ENCODE data around the gene CHD2.
"Not testable (repeated sequence)": the region's sequence is repeated elsewhere in the genome, so short reads cannot be mapped to it uniquely, and the experiment has no call there.

The CHD2 gene

DNA sequence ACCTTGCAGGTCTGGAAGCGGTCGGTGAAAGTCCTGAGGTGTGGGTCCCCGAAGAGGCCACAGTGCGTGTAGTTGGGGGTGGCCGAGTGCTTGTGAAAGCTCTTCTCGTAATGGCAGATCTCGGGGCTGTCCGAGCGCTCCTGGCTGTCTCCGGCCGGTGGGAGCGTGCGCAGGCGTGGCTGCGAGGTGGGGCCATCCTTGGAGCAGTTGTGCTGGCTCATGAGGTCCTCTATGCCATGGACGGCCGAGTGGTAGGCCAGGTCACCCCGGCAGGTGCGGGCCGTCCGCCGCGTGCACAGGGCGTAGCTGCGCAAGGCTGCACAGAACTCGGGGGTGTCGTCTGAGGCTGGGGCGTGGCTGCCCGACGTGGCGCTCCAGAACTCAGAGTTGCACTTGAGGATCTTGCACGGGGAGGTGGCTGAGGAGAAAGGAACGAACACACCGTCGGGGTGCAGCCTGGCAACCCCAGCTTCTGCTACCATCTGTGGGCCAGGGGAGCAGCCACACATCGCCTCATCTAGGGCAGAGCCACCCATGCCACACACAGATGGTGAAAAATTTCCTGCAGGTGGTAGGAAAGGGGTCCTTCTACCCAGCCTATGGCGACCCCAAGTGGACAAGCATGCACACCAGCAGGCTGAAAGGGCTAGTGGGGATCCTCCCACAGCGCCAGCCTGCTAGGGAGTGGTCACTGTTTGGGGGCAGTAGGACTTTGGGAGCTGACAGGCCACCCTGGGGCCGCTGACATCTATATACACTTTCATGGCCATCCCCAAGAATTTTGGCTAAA lies 152.2 kb downstream of the CHD2 start:
- DNase-seq: no peak

DNA sequence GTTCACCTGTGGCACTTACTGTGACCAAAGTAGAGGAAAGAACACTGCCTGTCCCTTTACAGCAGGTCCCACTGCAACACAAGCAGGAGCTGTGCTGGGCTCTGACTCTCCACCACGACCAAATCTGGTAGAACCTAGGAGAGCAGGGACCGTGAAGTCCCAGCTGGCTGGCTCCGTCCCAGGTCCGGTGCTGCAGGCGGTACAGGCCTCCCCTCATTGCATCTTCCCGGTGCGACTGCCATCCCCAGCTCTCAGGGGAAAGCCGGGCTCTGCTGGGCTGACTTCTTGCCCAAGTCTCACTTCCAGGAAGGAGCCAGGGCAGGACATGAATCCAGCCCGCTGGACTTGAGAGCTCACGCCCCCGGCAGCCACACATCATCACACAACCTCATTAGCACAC lies 155.1 kb downstream of the CHD2 start:
- no peak for DNase-seq

DNA sequence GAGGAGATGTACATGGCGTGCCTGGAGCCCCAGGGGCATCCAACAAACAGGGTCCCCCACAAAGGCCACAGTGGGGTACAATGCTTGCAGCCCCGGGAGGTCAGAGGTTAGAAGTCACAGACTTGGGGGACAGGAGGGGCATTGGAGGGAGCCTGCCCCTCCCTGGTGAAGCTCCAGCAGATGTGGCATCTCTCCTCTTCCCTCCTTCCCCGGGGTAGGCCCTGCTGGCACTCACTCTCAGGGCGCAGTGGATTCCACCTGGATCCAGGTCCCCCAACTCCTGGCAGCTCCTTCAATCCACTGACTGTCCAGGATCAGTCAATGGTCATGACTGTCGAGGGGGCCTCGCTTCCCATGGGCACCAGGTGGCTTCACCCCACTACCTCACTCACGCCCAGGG lies 156.7 kb downstream of the CHD2 start:
- DNase-seq: no peak

DNA sequence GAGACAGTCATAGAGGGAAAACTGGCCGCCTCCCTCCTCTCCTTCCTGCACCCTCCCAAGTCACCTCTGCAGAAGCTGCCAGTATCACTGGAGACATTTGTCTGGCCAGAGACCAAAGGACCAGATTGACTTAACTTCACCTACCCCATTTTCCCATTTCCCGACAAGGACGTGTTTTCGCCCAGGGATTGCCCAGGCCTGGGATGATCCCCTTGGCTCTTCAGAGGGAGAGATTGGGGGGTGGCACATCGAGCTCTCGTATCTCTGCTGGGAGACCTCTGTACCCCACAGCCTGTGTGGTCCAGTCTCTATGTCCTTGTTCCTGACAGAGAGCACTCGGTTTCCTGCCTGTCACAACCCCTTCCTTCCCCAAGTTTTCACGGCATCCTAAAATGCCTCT lies 157.5 kb downstream of the CHD2 start:
- DNase-seq: no peak

DNA sequence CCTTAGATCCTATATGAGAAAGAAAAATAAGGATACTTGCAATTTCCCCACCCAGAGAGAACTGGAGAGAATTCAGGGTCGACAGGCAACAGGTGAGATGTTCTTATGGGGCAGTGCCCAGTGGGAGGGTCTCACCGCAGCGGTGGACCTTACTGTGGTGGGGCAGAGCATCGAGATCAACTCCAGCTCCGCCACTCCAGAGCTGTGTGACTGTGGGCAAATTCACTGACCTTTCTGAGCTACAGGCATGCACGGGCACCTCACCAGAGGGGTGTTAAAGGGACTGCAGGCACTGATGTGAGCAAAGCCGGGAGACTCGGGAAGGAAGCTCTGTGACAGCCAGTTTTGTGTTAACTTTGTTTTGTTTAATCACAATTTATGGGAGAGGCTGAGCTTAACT lies 158.0 kb downstream of the CHD2 start:
- no peak for DNase-seq

DNA sequence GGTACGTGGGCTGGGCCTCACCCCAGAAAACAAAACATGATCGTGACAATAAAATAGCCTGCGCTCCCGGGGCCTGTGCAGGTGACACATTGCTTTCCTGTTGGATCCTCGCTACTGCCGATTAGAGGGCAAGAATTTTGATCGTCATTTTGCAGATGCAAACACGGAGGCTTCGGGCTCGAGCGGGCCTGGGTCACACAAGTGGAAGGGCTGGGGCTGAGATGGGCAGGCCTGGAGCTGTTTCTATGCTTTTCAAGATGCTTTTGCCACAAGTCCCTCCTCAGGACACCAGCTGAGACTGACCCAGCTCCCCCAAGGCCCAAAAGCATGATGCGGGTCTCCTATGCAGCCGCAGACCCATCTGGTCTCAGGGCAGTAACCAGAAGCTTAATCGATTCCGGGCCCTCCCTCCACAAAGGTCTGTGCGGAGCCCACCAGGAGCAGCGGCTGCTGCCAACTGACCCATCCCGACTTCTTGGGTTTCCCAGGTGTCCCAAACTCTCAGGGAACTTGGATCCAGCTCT lies 158.8 kb downstream of the CHD2 start:
- no peak for DNase-seq

DNA sequence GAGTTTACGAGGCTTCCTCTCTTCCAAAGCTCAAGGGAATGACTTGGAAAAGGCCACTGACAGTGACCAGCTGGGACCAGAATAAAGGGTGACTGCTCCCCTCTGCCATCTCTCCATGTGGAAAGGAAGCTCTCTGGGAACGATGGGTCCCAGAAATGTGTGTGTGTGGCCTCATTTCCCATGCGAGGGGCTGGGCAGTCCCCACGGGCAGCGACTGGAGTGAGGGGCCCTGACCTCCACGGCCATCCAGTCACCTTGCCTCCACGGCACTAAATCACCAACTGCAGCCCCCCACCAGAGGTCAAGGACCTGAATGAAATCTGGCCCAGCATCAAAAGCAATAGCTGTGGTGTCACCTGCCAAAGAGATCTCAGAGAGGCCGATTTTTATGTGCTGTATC lies 159.3 kb downstream of the CHD2 start:
- DNase-seq: no peak

DNA sequence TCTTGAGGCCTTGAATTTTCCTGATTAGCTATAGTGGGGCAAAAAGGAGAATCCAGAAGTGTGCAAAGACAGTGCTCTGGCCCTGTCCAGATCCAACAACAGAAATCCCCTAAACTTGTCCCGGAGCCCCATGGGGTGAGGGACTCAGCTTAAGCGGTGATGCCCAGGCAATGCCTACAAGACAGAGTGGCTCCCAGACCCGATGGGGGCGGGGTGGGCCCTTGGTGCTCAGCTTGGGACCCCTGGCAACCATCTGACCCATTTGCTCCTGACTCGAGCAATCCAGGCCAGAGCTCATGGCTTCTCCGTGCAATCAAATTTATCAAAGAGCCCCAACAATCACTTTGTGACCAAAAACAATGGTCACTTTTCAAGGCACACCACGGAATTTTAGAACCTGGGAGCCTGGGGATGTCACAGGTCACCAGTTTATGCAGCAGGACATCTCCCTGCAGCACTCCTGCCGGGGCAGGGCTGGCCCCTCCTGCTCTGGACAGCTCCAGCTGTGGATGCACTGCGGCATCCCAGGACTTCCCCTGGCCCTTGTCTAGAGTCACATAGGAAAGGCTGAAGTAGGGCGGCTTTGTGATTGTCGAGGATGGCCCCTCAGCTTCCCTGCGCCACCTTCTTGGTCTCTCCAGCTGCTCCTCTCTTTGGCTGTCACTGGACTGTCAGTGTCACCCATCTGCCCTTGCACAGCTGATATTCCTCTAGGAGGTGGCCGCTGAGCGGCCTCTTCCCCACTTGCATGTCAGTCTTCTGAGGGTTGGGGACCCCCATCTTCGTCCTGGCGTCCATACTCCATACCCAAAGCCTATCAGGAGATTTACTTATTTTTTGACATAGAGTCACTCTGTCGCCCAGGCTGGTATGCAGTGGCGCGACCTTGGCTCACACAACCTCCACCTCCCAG lies 160.5 kb downstream of the CHD2 start:
- DNase-seq: peak; percentile 45

DNA sequence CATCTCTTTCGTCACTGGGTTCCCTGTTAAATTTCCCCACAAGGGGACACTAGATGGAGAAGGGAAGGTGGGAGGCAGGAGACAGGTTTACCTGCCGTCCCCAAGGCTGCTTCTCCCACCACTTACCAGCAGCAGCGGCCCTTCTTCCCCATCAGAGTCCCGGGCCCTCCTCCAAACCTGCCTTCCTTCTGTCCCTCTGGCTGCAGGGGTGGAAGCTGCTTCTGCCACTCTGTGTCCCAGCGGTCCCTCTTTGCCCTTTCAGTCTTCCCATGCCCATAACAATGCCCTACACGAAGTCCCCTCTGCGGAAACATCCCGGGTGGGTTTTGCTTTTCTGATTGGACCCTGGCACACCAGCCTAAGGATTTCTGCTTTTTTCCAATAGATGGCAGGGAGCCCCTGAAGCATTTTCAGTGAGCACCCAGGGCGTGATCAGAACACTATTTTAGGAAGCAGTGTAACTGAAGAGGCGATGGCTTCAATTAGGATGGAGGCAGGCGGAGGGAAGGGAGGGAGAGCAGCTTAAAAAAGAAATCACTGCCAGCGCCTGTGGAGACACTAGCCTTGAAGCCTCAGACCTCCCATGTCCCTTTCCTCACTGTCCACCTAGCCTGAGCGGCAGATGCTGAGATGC lies 162.6 kb downstream of the CHD2 start:
- not testable (repeated sequence) for DNase-seq

DNA sequence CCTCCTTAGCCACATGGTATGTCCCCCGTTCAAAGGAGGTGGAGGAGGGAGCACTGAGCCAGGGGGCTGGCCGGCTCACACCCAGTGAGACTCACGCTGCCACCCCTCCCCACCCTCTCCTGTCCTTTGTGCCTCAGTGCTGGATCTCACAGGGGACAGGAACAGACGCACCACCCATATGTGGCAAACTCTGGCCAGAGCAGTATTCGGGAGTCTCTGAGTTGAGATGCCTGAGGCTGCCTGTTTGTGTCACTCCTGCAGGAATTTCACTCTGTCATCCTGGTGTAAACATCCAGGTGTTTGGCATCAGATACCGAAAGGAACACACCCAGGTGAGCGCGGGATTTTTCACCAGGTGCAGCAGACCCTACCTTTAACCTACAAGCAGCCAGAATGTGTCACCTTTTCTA lies 163.1 kb downstream of the CHD2 start:
- DNase-seq: no peak

DNA sequence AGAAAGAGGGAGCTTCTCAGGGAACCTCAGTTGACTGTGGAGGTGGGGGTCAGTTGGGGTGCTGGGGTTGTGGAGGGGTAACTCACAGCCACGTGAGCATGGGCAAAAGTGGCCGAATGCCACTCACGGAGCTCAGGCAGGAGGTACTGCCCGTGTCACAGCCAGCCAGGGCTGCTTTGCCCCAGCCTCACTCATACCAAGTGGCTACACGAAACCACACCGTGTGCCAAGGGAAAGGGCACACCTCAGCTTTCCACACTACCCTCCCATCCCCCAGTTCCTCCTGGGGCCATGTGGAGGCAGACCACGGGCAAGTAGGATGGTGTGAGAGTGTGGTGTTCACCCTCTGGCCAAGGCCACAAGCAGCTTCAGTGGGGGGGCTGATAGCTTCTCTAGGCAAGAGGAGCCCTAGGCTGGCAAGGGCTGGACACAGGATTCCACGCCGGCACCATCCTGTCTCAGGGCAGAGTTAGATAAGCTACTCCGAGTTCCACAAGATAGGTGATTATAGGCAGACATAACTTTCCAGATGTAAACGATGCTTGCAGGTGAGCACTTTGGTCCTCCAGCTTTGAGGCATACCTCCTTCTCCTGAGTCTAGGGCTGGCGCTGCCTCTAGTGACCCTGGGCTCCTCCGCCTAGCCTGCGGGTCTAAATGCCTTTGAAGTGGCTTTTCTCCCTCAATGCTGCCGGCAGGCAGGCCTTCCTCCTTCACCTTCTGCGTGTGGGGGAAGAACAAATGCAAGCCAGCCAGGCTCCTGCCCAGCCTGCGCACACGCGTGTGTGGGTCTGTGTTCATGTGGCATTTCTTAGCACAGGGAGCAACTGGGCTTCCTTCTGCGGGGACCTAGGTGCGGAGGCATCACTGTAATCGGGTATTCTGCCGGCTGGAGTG lies 163.9 kb downstream of the CHD2 start:
- no peak for DNase-seq

DNA sequence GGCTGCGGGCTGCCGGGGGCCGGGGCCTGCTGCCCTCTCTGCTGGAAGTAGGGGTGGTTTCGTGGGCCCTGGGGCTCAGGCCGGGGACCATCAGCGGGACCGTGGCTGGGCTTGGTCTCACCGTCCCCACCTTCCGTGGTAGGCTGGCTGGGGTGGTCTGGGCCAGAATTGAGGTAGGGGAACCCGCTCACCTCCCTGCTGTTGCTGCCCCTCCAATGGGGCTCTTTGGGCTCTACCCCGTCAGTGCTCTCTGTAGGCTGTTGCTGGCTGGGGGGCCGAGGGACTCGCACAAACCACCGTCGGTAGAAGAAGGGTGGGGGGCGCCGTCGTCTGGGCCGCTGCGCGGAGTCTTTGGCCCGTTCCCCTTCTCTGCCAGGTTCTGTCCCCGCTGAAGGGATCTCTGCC lies 165.5 kb downstream of the CHD2 start:
- no peak for DNase-seq

DNA sequence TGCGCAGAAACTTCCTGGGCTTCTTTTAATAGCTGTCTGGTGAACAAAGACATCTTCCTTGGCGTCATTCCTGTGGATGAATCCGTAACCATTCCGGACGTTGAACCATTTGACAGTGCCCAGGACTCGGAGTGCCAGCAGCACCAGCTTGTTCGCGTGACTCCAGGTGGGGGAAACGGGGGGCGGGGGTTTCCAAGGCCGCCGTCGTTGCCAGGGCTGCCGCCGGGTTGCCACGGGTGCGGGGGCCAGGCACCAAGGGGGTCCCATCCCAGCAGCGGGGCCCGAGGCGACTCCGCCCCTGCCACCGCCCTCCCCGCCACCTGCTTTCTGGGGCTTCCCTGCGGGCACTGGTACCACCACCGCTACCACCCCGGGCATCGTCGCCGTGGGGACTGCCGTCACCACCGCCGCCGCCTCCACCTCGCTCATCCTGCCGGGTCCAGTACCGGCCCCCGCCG lies 166.1 kb downstream of the CHD2 start:
- DNase-seq: no peak

DNA sequence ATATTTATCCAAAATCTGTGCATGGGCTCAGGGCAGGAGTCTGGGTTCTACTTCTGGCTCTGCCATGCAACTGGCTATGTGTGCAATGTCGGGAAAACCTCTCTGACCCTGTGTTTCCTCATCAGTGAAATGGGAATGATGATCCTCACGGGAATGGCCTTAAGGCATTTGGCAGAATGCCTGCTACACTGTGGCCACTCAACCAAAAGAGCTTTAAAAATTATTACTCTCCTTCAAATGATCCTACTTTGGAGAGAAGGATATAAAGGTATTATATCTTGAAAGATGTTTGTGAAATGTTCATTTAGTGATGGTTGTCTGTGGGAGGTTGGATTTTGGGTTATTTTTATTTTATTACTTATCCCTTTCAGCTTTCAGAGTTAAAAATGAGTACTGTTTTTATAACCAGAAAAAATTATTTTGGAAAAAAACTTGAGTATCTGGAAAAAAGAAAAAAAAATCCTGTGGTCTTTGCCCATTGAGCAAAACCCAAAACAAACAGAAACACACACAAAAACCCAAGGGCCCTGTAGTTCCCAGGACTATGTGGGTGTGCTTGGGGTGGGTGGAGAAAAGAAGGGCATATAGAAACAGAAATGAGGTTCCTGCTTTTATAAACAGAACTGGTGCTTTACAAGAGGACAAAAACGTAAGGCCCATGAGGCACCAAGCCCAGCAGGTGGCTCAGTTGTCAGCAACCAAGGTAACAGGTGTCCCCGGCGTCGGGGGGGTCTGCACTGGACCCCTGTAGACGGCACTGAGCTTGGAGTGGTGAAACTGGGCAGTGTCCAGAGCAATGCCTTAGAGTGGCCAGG lies 166.9 kb downstream of the CHD2 start:
- DNase-seq: no peak

DNA sequence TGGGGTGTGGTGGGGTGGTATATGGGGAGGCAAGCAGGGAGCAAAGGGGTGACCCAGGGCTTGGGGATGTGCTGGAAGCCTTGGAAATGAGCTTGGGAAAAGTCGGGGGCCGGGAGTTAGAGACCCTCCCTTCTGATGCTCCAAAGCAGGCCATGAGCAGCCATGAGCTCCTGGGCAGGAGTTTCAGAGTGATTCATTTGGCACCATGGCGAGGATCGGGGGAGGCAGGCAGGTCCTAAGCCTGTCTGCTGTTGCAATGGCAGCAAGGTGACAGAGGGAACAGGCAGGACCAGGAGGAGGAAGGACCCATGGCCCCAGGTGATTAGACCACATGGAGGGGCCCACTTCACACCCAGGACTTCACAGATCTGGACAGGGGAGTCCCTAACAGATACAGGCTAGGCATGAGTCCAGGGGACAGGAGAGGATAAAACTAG lies 167.5 kb downstream of the CHD2 start:
- DNase-seq: no peak

DNA sequence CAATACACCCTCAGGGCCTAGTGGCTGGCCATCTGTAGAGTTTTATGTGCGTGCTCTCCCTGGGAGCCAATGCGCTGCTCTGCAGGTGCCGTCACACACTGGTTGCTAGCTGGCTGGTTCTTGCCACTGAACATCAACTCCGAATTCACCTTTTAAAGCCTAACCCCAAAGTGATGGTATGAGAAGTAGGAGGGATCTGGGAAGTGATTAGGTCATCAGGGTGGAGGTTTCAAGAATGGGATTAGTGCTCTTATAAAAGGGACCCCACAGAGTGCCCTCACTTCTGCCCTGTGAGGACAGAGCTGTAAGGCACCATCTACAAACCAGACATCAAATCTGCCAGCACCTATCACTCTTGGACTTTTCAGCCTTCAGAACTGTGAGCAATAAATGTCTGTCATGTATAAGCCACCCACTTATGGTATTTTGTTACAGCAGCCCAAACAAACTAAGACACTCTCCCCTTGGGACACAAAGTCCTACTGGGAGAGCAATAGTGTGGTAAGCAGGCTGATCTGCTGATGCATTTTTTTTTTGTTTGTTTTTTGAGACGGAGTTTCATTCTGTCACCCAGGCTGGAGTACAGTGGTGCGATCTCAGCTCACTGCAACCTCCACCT lies 168.6 kb downstream of the CHD2 start:
- DNase-seq: no peak

DNA sequence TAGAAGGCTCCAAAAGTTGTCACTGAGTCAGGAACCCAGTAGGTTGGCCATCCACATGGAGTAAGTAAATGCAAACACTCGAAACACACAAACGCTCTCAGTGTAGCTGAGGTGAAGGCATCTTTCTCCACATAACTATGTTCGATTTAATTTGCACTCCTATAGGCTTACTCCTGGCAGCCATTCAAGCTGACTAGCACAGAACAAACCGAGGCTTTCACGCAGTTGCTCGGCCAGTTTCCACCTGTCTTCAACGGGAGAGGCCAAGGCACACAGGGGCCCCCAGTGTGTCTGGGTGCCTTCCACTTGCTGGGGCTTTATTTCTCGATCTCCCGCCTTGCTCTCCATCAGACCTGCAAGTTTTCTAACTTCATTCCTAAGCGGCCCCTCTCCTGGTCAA lies 170.0 kb downstream of the CHD2 start:
- DNase-seq: no peak

DNA sequence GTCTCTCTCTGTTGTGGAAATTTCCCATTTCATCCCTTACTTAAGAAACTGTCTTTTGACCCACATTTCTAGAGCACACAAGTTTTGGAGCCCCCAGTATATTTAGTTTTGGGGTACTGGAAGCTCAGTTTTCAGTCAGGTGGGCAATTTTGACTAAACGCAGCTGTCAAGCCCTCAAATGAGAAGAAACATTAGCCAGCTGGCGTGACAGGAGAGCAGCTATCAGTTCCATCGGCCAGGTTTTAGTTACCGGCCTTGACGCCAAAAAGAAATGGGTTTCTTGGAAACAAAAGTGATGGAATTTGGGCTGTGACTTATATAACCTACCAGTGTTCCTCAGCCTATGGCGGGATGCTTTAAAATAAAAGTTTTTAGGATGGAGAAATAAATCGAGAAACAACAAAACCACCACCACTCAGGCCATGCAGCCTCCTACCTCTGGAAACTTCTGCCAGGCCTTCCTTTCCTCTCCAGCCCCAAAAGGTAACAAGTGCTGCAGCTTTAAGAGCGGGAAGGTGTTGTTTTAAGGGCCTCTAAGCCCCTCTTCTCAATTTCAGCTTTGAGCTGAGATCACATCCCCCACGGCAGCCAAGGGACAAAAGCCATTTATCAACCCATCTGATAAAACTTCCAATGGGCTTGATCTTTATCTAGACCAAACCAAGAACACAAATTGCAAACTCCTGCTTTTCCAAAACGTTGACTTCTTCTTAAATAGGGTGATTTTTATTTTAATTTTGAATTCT lies 170.6 kb downstream of the CHD2 start:
- DNase-seq: no peak

DNA sequence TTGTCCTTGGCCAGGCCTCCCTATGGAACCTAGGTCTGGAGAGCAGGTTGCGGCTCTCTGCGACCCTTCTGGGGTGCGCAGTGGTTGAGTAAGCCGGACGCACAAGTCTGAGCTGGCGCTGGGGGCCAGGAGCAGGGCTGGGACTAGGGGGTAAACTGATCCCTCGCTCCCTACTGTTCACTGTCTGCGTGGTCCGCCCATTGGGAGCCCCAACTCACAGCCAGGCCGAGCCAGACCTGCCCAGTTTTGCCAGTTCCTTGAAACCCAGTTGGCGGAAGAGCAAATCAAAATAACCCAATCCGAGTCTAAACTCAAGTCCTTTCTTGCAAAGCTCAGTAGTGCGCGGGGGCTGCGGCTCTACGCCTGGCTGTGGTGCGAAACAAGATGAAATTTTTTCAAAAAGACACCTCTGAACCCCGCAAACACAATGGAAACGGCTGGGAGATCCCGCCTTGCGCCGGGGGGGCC lies 171.4 kb downstream of the CHD2 start:
- peak; percentile 62 for DNase-seq

DNA sequence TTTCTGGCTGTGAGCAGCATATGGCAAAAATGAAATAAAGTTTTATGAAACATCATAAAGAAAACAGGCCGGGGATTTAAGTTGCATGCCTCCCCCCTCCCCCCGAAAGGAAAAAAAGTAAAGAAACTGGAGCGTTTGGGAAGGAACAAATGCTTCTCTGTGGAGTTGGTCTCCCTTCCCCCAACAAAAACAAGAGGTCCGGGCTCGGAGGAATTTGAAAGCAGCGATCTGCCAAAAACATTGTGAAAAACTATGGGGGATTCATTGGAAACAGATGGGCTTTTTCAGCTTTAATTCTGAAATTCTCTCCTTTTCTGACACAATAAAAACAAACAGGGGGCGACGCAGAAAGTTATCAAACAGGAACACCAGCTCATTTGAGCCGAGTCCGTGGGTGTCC lies 171.9 kb downstream of the CHD2 start:
- no peak for DNase-seq

All from retina (tissue), 1 donor.